T-helper 2 cell treated with Interferon-gamma antibody and Interleukin-4, amounts not matched to agents 100 ng/mL and 5 ng/mL, for 36 hours (primary cell): ENCODE results near the gene C6orf58. TPM values are rescaled to one million over a fixed set of nuclear protein-coding genes. Genes with fewer than 3 reads are reported as not detected.

Experiments used
- intact Hi-C: fragments of 100-400 bp; cut with micrococcal nuclease; formaldehyde crosslinking; loops from one replicate; pipeline ENCODE4 v1.15.1; 2023
- total RNA-seq: library from RNA; stranded (reverse); gene quantifications from 2 replicates; pipeline ENCODE4 v1.2.3, GENCODE V29; 2022

The C6orf58 gene
- total RNA-seq, result not detected in 2 replicates

GRCh38 chr6:127576874-127577273 lies at the start of gene C6orf58:
Gene C6orf58, plus strand, starts transcription at chr6:127577174. Its CDS starts 12 bp downstream, at chr6:127577186.
- intact Hi-C loops, result no loop called here

- intact Hi-C loops, result no loop called here
Observed at GRCh38 chr6:127533011-127533410, 44.0 kb upstream of the C6orf58 start.

GRCh38 chr6:127533736-127534135 lies 43.2 kb upstream of the C6orf58 start:
- intact Hi-C loops, result no loop called here

GRCh38 chr6:127538750-127539264 lies 38.2 kb upstream of the C6orf58 start:
- intact Hi-C loops, result loop anchor here (1.0 to 2.0 kb wide), 4 partner anchors 74 to 352 kb away; no protein-coding TSS in a partner anchor

- intact Hi-C loops, result loop anchor here (1.0 to 2.0 kb wide), 4 partner anchors 74 to 352 kb away; no protein-coding TSS in a partner anchor
Observed at GRCh38 chr6:127539272-127539671, 37.7 kb upstream of the C6orf58 start.

GRCh38 chr6:127547215-127547614 lies 29.8 kb upstream of the C6orf58 start:
- intact Hi-C loops, result no loop called here

GRCh38 chr6:127547904-127548649 lies 28.9 kb upstream of the C6orf58 start:
- intact Hi-C loops, result no loop called here

GRCh38 chr6:127550403-127550802 lies 26.6 kb upstream of the C6orf58 start:
- intact Hi-C loops, result no loop called here

- intact Hi-C loops, result no loop called here
Observed at GRCh38 chr6:127554435-127555006, 22.5 kb upstream of the C6orf58 start.

- intact Hi-C loops, result no loop called here
Observed at GRCh38 chr6:127561660-127562059, 15.3 kb upstream of the C6orf58 start.

GRCh38 chr6:127564761-127565160 lies 12.2 kb upstream of the C6orf58 start:
- intact Hi-C loops, result no loop called here

GRCh38 chr6:127566119-127566518 lies 10.9 kb upstream of the C6orf58 start:
- intact Hi-C loops, result no loop called here

GRCh38 chr6:127566651-127567050 lies 10.3 kb upstream of the C6orf58 start:
- intact Hi-C loops, result no loop called here

- intact Hi-C loops, result no loop called here
Observed at GRCh38 chr6:127567476-127567875, 9.5 kb upstream of the C6orf58 start.

- intact Hi-C loops, result no loop called here
Observed at GRCh38 chr6:127570739-127571389, 6.1 kb upstream of the C6orf58 start.

- intact Hi-C loops, result no loop called here
Observed at GRCh38 chr6:127578900-127579299, 1.9 kb downstream of the C6orf58 start.

GRCh38 chr6:127581576-127581975 lies 4.6 kb downstream of the C6orf58 start:
- intact Hi-C loops, result no loop called here

- intact Hi-C loops, result no loop called here
Observed at GRCh38 chr6:127582777-127583462, 5.9 kb downstream of the C6orf58 start.

GRCh38 chr6:127585123-127585522 lies 8.1 kb downstream of the C6orf58 start:
- intact Hi-C loops, result no loop called here

GRCh38 chr6:127586372-127586771 lies 9.4 kb downstream of the C6orf58 start:
- intact Hi-C loops, result no loop called here

- intact Hi-C loops, result no loop called here
Observed at GRCh38 chr6:127587875-127588274, 10.9 kb downstream of the C6orf58 start.

- intact Hi-C loops, result no loop called here
Observed at GRCh38 chr6:127589135-127589534, 12.2 kb downstream of the C6orf58 start.
